Neuronal stem cell (in vitro differentiated cells): ENCODE results near the gene BCKDK.
A peak's percentile ranks its signal among the peaks of the same experiment; 100 is the strongest.
"Not testable (repeated sequence)": the region's sequence is repeated elsewhere in the genome, so short reads cannot be mapped to it uniquely, and the experiment has no call there.

Source experiments
- DNase-seq: peaks from one replicate; pipeline ENCODE4 v3.0.0-alpha.2; 2013; ENCODE audit warnings: low spot score
- H2AFZ ChIP-seq: one replicate; pipeline ENCODE4 v1.6.1; 2013; ENCODE audit warnings: mild to moderate bottlenecking, low read length, inconsistent platforms
- H2AK5ac ChIP-seq: 2 replicates; pipeline ENCODE4 v1.6.1; 2013; ENCODE audit warnings: low read depth, mild to moderate bottlenecking, inconsistent platforms, low read length, moderate library complexity, mixed read lengths
- H2BK120ac ChIP-seq: 2 replicates; pipeline ENCODE4 v1.6.1; 2013; ENCODE audit warnings: low read depth, mild to moderate bottlenecking, inconsistent platforms, low read length, moderate library complexity, mixed read lengths
- H2BK12ac ChIP-seq: one replicate; pipeline ENCODE4 v1.6.1; 2013; ENCODE audit warnings: low read length, inconsistent platforms
- H2BK15ac ChIP-seq: 2 replicates; pipeline ENCODE4 v1.6.1; 2013; ENCODE audit warnings: mild to moderate bottlenecking, low read length, inconsistent platforms, mixed read lengths
- H2BK5ac ChIP-seq: one replicate; pipeline ENCODE4 v1.6.1; 2013; ENCODE audit warnings: inconsistent platforms, mild to moderate bottlenecking, low read length, moderate library complexity
- H3K14ac ChIP-seq: one replicate; pipeline ENCODE4 v1.6.1; 2013; ENCODE audit warnings: low read length, inconsistent platforms
- H3K18ac ChIP-seq: 2 replicates; pipeline ENCODE4 v1.6.1; 2013; ENCODE audit warnings: low read length, inconsistent platforms
- H3K23ac ChIP-seq: 2 replicates; pipeline ENCODE4 v1.6.1; 2013; ENCODE audit warnings: low read depth, mild to moderate bottlenecking, mixed read lengths, low read length, inconsistent platforms; ENCODE audit not compliant: poor library complexity
- H3K27ac ChIP-seq: replicated peaks from 3 replicates; pipeline ENCODE4 v1.5.1; 2013; ENCODE audit warnings: low read length, inconsistent platforms
- H3K27me3 ChIP-seq, 3 experiments: 2 replicates each; pipeline ENCODE4 v1.6.1; 2013; ENCODE audit warnings: low read length in 3 of 3, mild to moderate bottlenecking in 2 of 3, inconsistent platforms in 1 of 3, low read depth in 1 of 3, mixed read lengths in 1 of 3, moderate library complexity in 1 of 3; ENCODE audit not compliant: control insufficient read depth in 3 of 3, insufficient read depth in 3 of 3
- H3K36me3 ChIP-seq, 2 donors: replicated peaks in 1 of 2; 2 replicates each; pipeline ENCODE4 v1.6.1; 2013; ENCODE audit warnings: low read length in 2 of 2; ENCODE audit not compliant: control insufficient read depth in 2 of 2, insufficient read depth in 2 of 2
- H3K4ac ChIP-seq: 2 replicates; pipeline ENCODE4 v1.6.1; 2013; ENCODE audit warnings: inconsistent platforms, mild to moderate bottlenecking, low read length, moderate library complexity
- H3K4me1 ChIP-seq, 2 donors: 1 replicate in 1 of 2; 2 replicates in 1 of 2; pipeline ENCODE4 v1.6.1; 2013; ENCODE audit warnings: low read length in 2 of 2, low read depth in 1 of 2; ENCODE audit not compliant: control insufficient read depth in 2 of 2, insufficient read depth in 1 of 2
- H3K4me2 ChIP-seq: one replicate; pipeline ENCODE4 v1.6.1; 2013; ENCODE audit warnings: mild to moderate bottlenecking, low read length, inconsistent platforms; ENCODE audit not compliant: insufficient read depth, poor library complexity, severe bottlenecking
- H3K4me3 ChIP-seq, 2 donors: 2 replicates each; pipeline ENCODE4 v1.5.1; 2013; ENCODE audit warnings: low read length in 2 of 2, mild to moderate bottlenecking in 2 of 2, inconsistent platforms in 1 of 2, moderate library complexity in 1 of 2
- H3K79me1 ChIP-seq: one replicate; pipeline ENCODE4 v1.6.1; 2013; ENCODE audit warnings: low read depth, mild to moderate bottlenecking, inconsistent platforms, low read length, moderate library complexity
- H3K9ac ChIP-seq: one replicate; pipeline ENCODE4 v1.6.1; 2013; ENCODE audit warnings: mild to moderate bottlenecking, low read depth, low read length, inconsistent platforms; ENCODE audit not compliant: poor library complexity
- H3K9me3 ChIP-seq, 2 donors: replicated peaks in 1 of 2; 2 replicates each; pipeline versions ENCODE3 to v1.6.1; 2013; ENCODE audit warnings: low read length in 2 of 2, mild to moderate bottlenecking in 2 of 2, inconsistent platforms in 1 of 2, low read depth in 1 of 2, mixed read lengths in 1 of 2, moderate library complexity in 1 of 2; ENCODE audit not compliant: control insufficient read depth in 2 of 2, insufficient read depth in 1 of 2
- H4K8ac ChIP-seq: one replicate; pipeline ENCODE4 v1.6.1; 2013; ENCODE audit warnings: low read depth, mild to moderate bottlenecking, inconsistent platforms, low read length, moderate library complexity
- H4K91ac ChIP-seq: one replicate; pipeline ENCODE4 v1.6.1; 2013; ENCODE audit warnings: low read length, low read depth, mild to moderate bottlenecking, inconsistent platforms; ENCODE audit not compliant: poor library complexity
- WGBS, 2 donors: extraction: QIAGEN DNeasy Blood & Tissue Kit; methylation state at CpG; one replicate each; pipeline ENCODE4 v1.1.7; 2013; ENCODE audit warnings: missing lambda C conversion rate in 2 of 2, mixed read lengths in 1 of 2; ENCODE audit not compliant: insufficient read length in 2 of 2, insufficient replicate concordance in 1 of 2; ENCODE audit errors: extremely low coverage in 2 of 2; 5-methylcytosine and 5-hydroxymethylcytosine counted together

Gene BCKDK

DNA sequence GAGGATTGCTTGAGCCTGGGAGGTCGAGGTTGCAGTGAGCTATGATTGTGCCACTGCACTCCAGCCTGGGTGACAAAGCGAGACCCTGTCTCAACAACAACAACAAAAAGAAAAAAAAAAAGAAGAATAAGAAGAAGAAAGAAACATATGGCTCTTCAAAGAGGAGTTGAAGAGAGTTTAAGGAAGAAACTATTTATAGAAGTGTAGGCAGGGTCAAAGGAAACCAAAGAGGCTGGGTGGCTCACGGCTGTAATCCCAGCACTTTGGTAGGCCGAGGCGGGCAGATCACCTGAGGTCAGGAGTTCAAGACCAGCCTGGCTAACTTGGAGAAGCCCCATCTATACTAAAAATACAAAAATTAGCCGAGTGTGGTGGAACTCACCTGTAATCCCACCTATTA lies 42.8 kb downstream of the BCKDK start:
- no CpG with 5 or more reads among the region's 6 CpGs for WGBS, 2 donors
- not testable (repeated sequence) for H3K4ac ChIP-seq

DNA sequence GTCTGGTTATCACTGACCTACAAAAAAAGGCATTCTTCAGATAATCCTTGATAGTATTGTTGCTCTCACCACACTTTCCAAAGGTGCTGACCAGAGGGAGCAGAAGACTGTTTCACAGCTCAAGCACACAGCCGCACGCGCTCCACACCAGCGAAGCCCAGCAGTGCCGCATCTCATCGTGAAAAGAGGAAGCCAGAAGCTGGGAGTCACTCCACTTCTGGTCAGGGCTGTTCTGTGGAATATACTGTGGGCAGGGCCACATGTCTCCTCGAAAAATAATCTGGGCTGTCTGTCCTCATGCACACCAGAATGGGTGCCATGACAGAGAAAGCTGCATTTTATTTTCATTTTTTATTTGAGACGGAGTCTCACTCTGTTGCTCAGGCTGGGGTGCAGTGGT lies 49.0 kb downstream of the BCKDK start:
- Histone ChIP-seq H4K91ac (no peak overlapping the region), H3K79me1 (no peaks in the 10 kb centered on the region), H3K4me1 (peaks cover 0 to 4% of the 10 kb centered on the region in 2 donors), H3K9ac (no peak overlapping the region), H3K36me3 (no peaks in the 10 kb centered on the region), H3K18ac (peak overlapping the region; percentile 51), H2BK120ac (no peak overlapping the region), H3K4me3 (no peak overlapping the region), H3K27me3 (peaks cover 0 to 3% (median 0%) of the 10 kb centered on the region in 3 experiments), H2BK12ac (peak overlapping the region; percentile 31), H3K4me2 (no peak overlapping the region), H3K23ac (no peak overlapping the region), H4K8ac (no peak overlapping the region), H3K9me3 (no peaks in the 10 kb centered on the region), H2AFZ (peak overlapping the region; percentile 19), H2BK5ac (no peak overlapping the region), H2BK15ac (no peak overlapping the region), H3K14ac (no peak overlapping the region), H3K27ac (no peak overlapping the region), H2AK5ac (no peak overlapping the region), H3K4ac (no peak overlapping the region)
- no peak for DNase-seq
- no CpG with 5 or more reads among the region's 8 CpGs for WGBS, 2 donors

More for the DNA sequence above, 42.8 kb downstream of the BCKDK start:
- not testable (repeated sequence) for H2BK5ac ChIP-seq, H3K23ac ChIP-seq, DNase-seq, H2BK12ac ChIP-seq, H2BK120ac ChIP-seq, H2BK15ac ChIP-seq, H3K14ac ChIP-seq, H3K18ac ChIP-seq, H3K4me2 ChIP-seq, H3K79me1 ChIP-seq, H3K36me3 ChIP-seq, H3K9ac ChIP-seq, H2AFZ ChIP-seq, H2AK5ac ChIP-seq, H3K9me3 ChIP-seq, H3K4me1 ChIP-seq, H3K4me3 ChIP-seq, H4K8ac ChIP-seq, H3K27ac ChIP-seq, H4K91ac ChIP-seq
- H3K27me3 ChIP-seq, result peaks cover 0 to 41% (median 25%) of the 10 kb centered on the region in 3 experiments
